ENCODE measurements around the gene ADAMTSL4.

The ADAMTSL4 gene

GRCh38 chr1:150551051-150551783 lies 2.0 kb downstream of the ADAMTSL4 start:
- Histone ChIP-seq H3K4me3 (replicated peaks; ENCODE audit: low read depth, low read length) (no peak overlapping the region), H3K36me3 (ENCODE audit: control insufficient read depth, insufficient read depth, low read length) (no peaks in the 10 kb centered on the region), H3K27me3 (replicated peaks; ENCODE audit: control insufficient read depth, insufficient read depth, low read length) (no peaks in the 10 kb centered on the region; the same call in 1 of the 2 replicates)
- DNase-seq (ENCODE audit: extremely low read depth, insufficient read length), result no peak
- TF ChIP-seq CTCF (IDR thresholded peaks at IDR 0.05; ENCODE audit: insufficient read depth, low read length, poor library complexity, severe bottlenecking), result no peak

GRCh38 chr1:150551784-150552127 lies 2.5 kb downstream of the ADAMTSL4 start:
- no peaks in the 10 kb centered on the region for H3K36me3 ChIP-seq (ENCODE audit: control insufficient read depth, insufficient read depth, low read length)
- H3K27me3 ChIP-seq (replicated peaks; ENCODE audit: control insufficient read depth, insufficient read depth, low read length), result no peaks in the 10 kb centered on the region; the same call in 1 of the 2 replicates
- TF ChIP-seq CTCF (IDR thresholded peaks at IDR 0.05; ENCODE audit: insufficient read depth, low read length, poor library complexity, severe bottlenecking), result no peak
- no peak for DNase-seq (ENCODE audit: extremely low read depth, insufficient read length)
- H3K4me3 ChIP-seq (replicated peaks; ENCODE audit: low read depth, low read length), result no peak overlapping the region

GRCh38 chr1:150552128-150552910 lies 3.1 kb downstream of the ADAMTSL4 start:
- H3K36me3 ChIP-seq (ENCODE audit: control insufficient read depth, insufficient read depth, low read length), result no peaks in the 10 kb centered on the region
- no peaks in the 10 kb centered on the region; the same call in 1 of the 2 replicates for H3K27me3 ChIP-seq (replicated peaks; ENCODE audit: control insufficient read depth, insufficient read depth, low read length)
- DNase-seq (ENCODE audit: extremely low read depth, insufficient read length), result no peak
- no peak for TF ChIP-seq CTCF (IDR thresholded peaks at IDR 0.05; ENCODE audit: insufficient read depth, low read length, poor library complexity, severe bottlenecking)
- no peak overlapping the region for H3K4me3 ChIP-seq (replicated peaks; ENCODE audit: low read depth, low read length)

- no peaks in the 10 kb centered on the region; the same call in 1 of the 2 replicates for H3K27me3 ChIP-seq (replicated peaks; ENCODE audit: control insufficient read depth, insufficient read depth, low read length)
- DNase-seq (ENCODE audit: extremely low read depth, insufficient read length), result no peak
- TF ChIP-seq CTCF (IDR thresholded peaks at IDR 0.05; ENCODE audit: insufficient read depth, low read length, poor library complexity, severe bottlenecking), result no peak
- H3K36me3 ChIP-seq (ENCODE audit: control insufficient read depth, insufficient read depth, low read length), result no peaks in the 10 kb centered on the region
- no peak overlapping the region for H3K4me3 ChIP-seq (replicated peaks; ENCODE audit: low read depth, low read length)
Observed at GRCh38 chr1:150552911-150553289, 3.7 kb downstream of the ADAMTSL4 start.

- no peak for DNase-seq (ENCODE audit: extremely low read depth, insufficient read length)
- no peaks in the 10 kb centered on the region; the same call in 1 of the 2 replicates for H3K27me3 ChIP-seq (replicated peaks; ENCODE audit: control insufficient read depth, insufficient read depth, low read length)
- TF ChIP-seq CTCF (IDR thresholded peaks at IDR 0.05; ENCODE audit: insufficient read depth, low read length, poor library complexity, severe bottlenecking), result no peak
- no peaks in the 10 kb centered on the region for H3K36me3 ChIP-seq (ENCODE audit: control insufficient read depth, insufficient read depth, low read length)
- no peak overlapping the region for H3K4me3 ChIP-seq (replicated peaks; ENCODE audit: low read depth, low read length)
Observed at GRCh38 chr1:150553392-150554085, 4.3 kb downstream of the ADAMTSL4 start.

All from GM06990 (cell line).